Fibroblast of lung (primary cell): ENCODE data around the gene CISH.

ENCODE experiments used
- CTCF ChIP-seq, 2 donors: IDR thresholded peaks in 1 of 2; conservative IDR thresholded peaks in 1 of 2; 1 replicate in 1 of 2; 2 replicates in 1 of 2; pipeline ENCODE4 v1.5.1; 2011 to 2012; ENCODE audit warnings: low read length in 2 of 2, control low read depth in 1 of 2, inconsistent platforms in 1 of 2, low read depth in 1 of 2, mild to moderate bottlenecking in 1 of 2
- EZH2 ChIP-seq: IDR thresholded peaks from 2 replicates; pipeline ENCODE4 v1.5.1; 2012; ENCODE audit warnings: low read length, control low read depth, mild to moderate bottlenecking; ENCODE audit errors: missing control alignments

GRCh38 chr3:50572801-50573371 lies 38.7 kb downstream of the CISH start:
- TF ChIP-seq EZH2 (no peak), CTCF (conservative IDR thresholded peaks at IDR 0.05 in 1 of 2, IDR thresholded peaks at IDR 0.05 in 1 of 2; ENCODE audit: low read depth in 1 of 2, low read length in 2 of 2) (no peak)
